ENCODE data around the gene IL13.

The IL13 gene

DNA sequence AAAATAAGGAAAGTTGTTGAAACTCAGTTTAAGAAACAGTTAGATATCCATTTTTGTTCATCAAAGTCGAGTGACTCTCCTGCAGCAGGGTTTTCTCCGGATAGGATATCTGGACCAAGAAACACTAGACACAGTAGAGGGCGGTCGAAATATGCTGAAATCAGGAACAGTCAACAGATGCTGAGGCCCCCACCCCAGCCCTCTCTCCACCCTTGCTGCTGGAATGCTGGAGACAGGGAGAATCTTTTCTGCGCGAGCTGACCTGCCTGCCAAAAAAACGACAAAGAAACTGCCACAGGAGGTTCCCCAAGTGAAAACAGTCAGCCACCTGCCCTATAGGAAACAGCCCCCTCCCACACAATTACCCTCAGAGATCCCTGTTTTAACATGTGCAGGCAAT lies 4.3 kb upstream of the IL13 start:
- H2AFZ ChIP-seq (ENCODE audit: low read length), result no peak overlapping the region
- no peak overlapping the region for H2BK12ac ChIP-seq (ENCODE audit: low read length)
- H3K27ac ChIP-seq (replicated peaks; ENCODE audit: low read length), result no peak overlapping the region
- H3K4me2 ChIP-seq (ENCODE audit: insufficient read depth, low read length, poor library complexity, severe bottlenecking), result no peak overlapping the region
- H3K14ac ChIP-seq (ENCODE audit: low read length), result no peak overlapping the region
- peaks cover 8 to 57% (median 23%) of the 10 kb centered on the region in 3 experiments for H3K27me3 ChIP-seq (ENCODE audit: control insufficient read depth in 3 of 3, insufficient read depth in 3 of 3, low read depth in 1 of 3, low read length in 3 of 3)
- H3K23ac ChIP-seq (ENCODE audit: low read depth, low read length, poor library complexity), result no peak overlapping the region
- no peak overlapping the region for H4K91ac ChIP-seq (ENCODE audit: low read depth, low read length, poor library complexity)
- no peak overlapping the region for H3K4me3 ChIP-seq (ENCODE audit: low read length in 2 of 2)
- no peak for DNase-seq (ENCODE audit: low spot score)
- no peak overlapping the region for H3K4ac ChIP-seq (ENCODE audit: low read length)
- H2BK15ac ChIP-seq (ENCODE audit: low read length), result no peak overlapping the region
- H3K9ac ChIP-seq (ENCODE audit: low read depth, low read length, poor library complexity), result no peak overlapping the region
- peaks cover 0 to 9% of the 10 kb centered on the region in 2 donors for H3K4me1 ChIP-seq (ENCODE audit: control insufficient read depth in 2 of 2, insufficient read depth in 1 of 2, low read depth in 1 of 2, low read length in 2 of 2)
- H3K36me3 ChIP-seq (replicated peaks in 1 of 2; ENCODE audit: control insufficient read depth in 2 of 2, insufficient read depth in 2 of 2, low read length in 2 of 2), result no peaks in the 10 kb centered on the region
- no peaks in the 10 kb centered on the region for H3K79me1 ChIP-seq (ENCODE audit: low read depth, low read length)
- peaks cover 0 to 3% of the 10 kb centered on the region in 2 donors for H3K9me3 ChIP-seq (replicated peaks in 1 of 2; ENCODE audit: control insufficient read depth in 2 of 2, insufficient read depth in 1 of 2, low read depth in 1 of 2, low read length in 2 of 2)
- no peak overlapping the region for H2BK5ac ChIP-seq (ENCODE audit: low read length)
- peak overlapping the region; percentile 48 for H3K18ac ChIP-seq (ENCODE audit: low read length)
- no peak overlapping the region for H2AK5ac ChIP-seq (ENCODE audit: low read depth, low read length)
- no peak overlapping the region for H2BK120ac ChIP-seq (ENCODE audit: low read depth, low read length)
- WGBS, 2 donors (ENCODE audit: extremely low coverage in 2 of 2, insufficient read length in 2 of 2, insufficient replicate concordance in 1 of 2), result no CpG with 5 or more reads among the region's 7 CpGs
- no peak overlapping the region for H4K8ac ChIP-seq (ENCODE audit: low read depth, low read length)

DNA sequence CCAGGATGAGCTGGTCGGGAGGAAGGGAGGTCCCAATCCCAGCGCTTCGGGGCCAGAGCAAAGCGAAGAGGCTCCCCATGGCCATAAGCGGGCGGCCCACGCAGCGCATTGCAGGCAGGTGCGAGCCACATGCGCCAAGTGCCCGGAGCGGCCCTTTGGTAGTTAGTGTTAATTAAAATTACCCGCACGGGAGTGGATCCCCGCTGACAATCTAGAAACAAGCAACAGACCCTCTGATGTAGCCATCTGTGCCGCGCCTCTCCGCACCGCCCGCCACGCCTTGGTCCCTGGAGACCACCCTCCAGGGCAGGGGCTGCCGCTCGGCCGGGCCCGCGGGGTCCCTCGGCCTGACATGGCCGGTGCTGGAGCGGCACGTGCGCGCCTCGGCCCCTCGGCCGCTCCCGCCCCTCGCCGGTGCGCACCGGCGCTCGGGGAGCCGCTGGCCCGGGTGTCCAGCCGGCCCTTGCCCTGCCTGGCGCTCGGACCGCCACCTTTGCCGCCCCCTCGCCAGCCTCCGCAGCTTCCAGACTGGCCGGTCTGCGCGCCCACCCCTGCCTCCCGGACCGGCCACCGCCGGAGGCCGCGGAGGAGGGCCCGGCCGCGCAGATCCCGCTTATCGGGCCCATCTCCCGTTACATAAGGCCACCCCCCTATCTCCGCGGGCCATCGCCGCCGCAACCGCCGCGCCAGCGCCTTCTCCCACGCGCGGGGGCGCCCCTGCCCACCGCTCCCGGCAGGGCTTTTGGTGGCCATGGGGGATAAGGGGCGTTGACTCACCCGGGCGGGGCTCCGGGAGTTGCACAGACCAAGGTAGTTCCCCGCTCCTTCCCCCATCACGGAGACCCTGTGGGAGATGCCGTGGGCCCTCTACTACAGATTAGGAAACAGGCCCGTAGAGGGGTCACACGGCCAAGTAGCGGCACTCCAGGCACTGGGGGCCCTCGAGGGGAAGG lies 1.9 kb upstream of the IL13 start:
- Histone ChIP-seq H2BK15ac (ENCODE audit: low read length) (peak overlapping the region; percentile 75), H2BK120ac (ENCODE audit: low read depth, low read length) (no peak overlapping the region), H3K79me1 (ENCODE audit: low read depth, low read length) (no peaks in the 10 kb centered on the region), H3K4me1 (ENCODE audit: control insufficient read depth in 2 of 2, insufficient read depth in 1 of 2, low read depth in 1 of 2, low read length in 2 of 2) (peaks cover 0 to 9% of the 10 kb centered on the region in 2 donors), H3K18ac (ENCODE audit: low read length) (peak overlapping the region; percentile 94), H3K4me2 (ENCODE audit: insufficient read depth, low read length, poor library complexity, severe bottlenecking) (peak overlapping the region; percentile 83), H3K36me3 (replicated peaks in 1 of 2; ENCODE audit: control insufficient read depth in 2 of 2, insufficient read depth in 2 of 2, low read length in 2 of 2) (no peaks in the 10 kb centered on the region), H3K23ac (ENCODE audit: low read depth, low read length, poor library complexity) (peak overlapping the region; percentile 65), H2BK12ac (ENCODE audit: low read length) (peak overlapping the region; percentile 58), H3K9me3 (replicated peaks in 1 of 2; ENCODE audit: control insufficient read depth in 2 of 2, insufficient read depth in 1 of 2, low read depth in 1 of 2, low read length in 2 of 2) (peaks cover 0 to 3% of the 10 kb centered on the region in 2 donors), H3K27ac (replicated peaks; ENCODE audit: low read length) (no peak overlapping the region), H3K14ac (ENCODE audit: low read length) (peak overlapping the region; percentile 82), H3K27me3 (ENCODE audit: control insufficient read depth in 3 of 3, insufficient read depth in 3 of 3, low read depth in 1 of 3, low read length in 3 of 3) (peaks cover 8 to 78% (median 23%) of the 10 kb centered on the region in 3 experiments), H2BK5ac (ENCODE audit: low read length) (no peak overlapping the region), H2AK5ac (ENCODE audit: low read depth, low read length) (peak overlapping the region; percentile 47), H4K91ac (ENCODE audit: low read depth, low read length, poor library complexity) (no peak overlapping the region), H3K4me3 (ENCODE audit: low read length in 2 of 2) (peak overlapping the region; percentile 26 to 67), H3K9ac (ENCODE audit: low read depth, low read length, poor library complexity) (no peak overlapping the region), H2AFZ (ENCODE audit: low read length) (peak overlapping the region; percentile 92), H4K8ac (ENCODE audit: low read depth, low read length) (no peak overlapping the region), H3K4ac (ENCODE audit: low read length) (no peak overlapping the region)
- WGBS, 2 donors (ENCODE audit: extremely low coverage in 2 of 2, insufficient read length in 2 of 2, insufficient replicate concordance in 1 of 2), result no CpG with 5 or more reads among the region's 92 CpGs
- peak; percentile 15 for DNase-seq (ENCODE audit: low spot score)

DNA sequence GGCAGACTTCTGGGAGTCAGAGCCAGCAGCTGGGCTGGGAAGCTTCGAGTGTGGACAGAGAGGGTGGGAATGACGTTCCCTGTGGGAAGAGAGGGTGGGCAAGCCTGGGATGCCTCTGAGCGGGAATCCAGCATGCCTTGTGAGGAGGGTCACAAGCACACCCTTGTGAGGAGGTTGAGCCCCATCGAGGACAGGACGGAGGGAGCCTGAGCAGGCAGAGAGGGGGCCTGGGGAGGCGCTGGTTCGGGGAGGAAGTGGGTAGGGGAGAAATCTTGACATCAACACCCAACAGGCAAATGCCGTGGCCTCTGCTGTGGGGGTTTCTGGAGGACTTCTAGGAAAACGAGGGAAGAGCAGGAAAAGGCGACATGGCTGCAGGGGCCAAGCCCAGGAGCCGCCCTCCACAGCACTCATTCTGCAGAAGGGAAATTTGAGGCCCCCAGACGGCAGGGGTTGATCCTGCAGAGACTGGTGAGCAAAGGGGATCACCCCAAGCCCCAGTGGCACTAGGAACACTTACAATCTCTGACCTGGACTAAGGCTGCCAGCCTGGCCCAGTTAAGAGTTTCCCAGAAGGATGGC lies 1.1 kb upstream of the IL13 start:
- H3K9ac ChIP-seq (ENCODE audit: low read depth, low read length, poor library complexity), result no peak overlapping the region
- no peak overlapping the region for H2BK12ac ChIP-seq (ENCODE audit: low read length)
- peak overlapping the region; percentile 92 for H2AFZ ChIP-seq (ENCODE audit: low read length)
- no peak overlapping the region for H2BK15ac ChIP-seq (ENCODE audit: low read length)
- H3K4me1 ChIP-seq (ENCODE audit: control insufficient read depth in 2 of 2, insufficient read depth in 1 of 2, low read depth in 1 of 2, low read length in 2 of 2), result peaks cover 0 to 9% of the 10 kb centered on the region in 2 donors
- no CpG with 5 or more reads among the region's 12 CpGs for WGBS, 2 donors (ENCODE audit: extremely low coverage in 2 of 2, insufficient read length in 2 of 2, insufficient replicate concordance in 1 of 2)
- peak overlapping the region; percentile 65 for H3K23ac ChIP-seq (ENCODE audit: low read depth, low read length, poor library complexity)
- no peak for DNase-seq (ENCODE audit: low spot score)
- peaks cover 0 to 3% of the 10 kb centered on the region in 2 donors for H3K9me3 ChIP-seq (replicated peaks in 1 of 2; ENCODE audit: control insufficient read depth in 2 of 2, insufficient read depth in 1 of 2, low read depth in 1 of 2, low read length in 2 of 2)
- H2BK5ac ChIP-seq (ENCODE audit: low read length), result no peak overlapping the region
- no peak overlapping the region for H4K91ac ChIP-seq (ENCODE audit: low read depth, low read length, poor library complexity)
- peak overlapping the region; percentile 83 for H3K4me2 ChIP-seq (ENCODE audit: insufficient read depth, low read length, poor library complexity, severe bottlenecking)
- H3K79me1 ChIP-seq (ENCODE audit: low read depth, low read length), result no peaks in the 10 kb centered on the region
- H2BK120ac ChIP-seq (ENCODE audit: low read depth, low read length), result no peak overlapping the region
- H3K18ac ChIP-seq (ENCODE audit: low read length), result peak overlapping the region; percentile 94
- peak overlapping the region; percentile 47 for H2AK5ac ChIP-seq (ENCODE audit: low read depth, low read length)
- H4K8ac ChIP-seq (ENCODE audit: low read depth, low read length), result no peak overlapping the region
- peaks cover 8 to 85% (median 23%) of the 10 kb centered on the region in 3 experiments for H3K27me3 ChIP-seq (ENCODE audit: control insufficient read depth in 3 of 3, insufficient read depth in 3 of 3, low read depth in 1 of 3, low read length in 3 of 3)
- no peak overlapping the region for H3K4ac ChIP-seq (ENCODE audit: low read length)
- H3K27ac ChIP-seq (replicated peaks; ENCODE audit: low read length), result no peak overlapping the region
- H3K36me3 ChIP-seq (replicated peaks in 1 of 2; ENCODE audit: control insufficient read depth in 2 of 2, insufficient read depth in 2 of 2, low read length in 2 of 2), result no peaks in the 10 kb centered on the region
- peak overlapping the region in 1 of 2 donors; percentile 67 for H3K4me3 ChIP-seq (ENCODE audit: low read length in 2 of 2)
- H3K14ac ChIP-seq (ENCODE audit: low read length), result no peak overlapping the region
